Left ventricle myocardium inferior (tissue), 1 donor: ENCODE data around the gene TMEM181. TPM values are rescaled to one million over a fixed set of nuclear protein-coding genes. Genes with fewer than 3 reads are reported as not detected.
A peak's percentile ranks its signal among the peaks of the same experiment; 100 is the strongest.

Experiments
- DNase-seq: peaks from one replicate; pipeline ENCODE4 v3.0.0-alpha.2; 2020
- H3K27ac ChIP-seq: fragments of 200-600 bp; replicated peaks from 2 replicates; pipeline ENCODE4 v1.8.0; 2021
- H3K27me3 ChIP-seq: fragments of 200-600 bp; 2 replicates; pipeline ENCODE4 v1.8.0; 2021; ENCODE audit warnings: low read depth
- H3K36me3 ChIP-seq: fragments of 200-600 bp; 2 replicates; pipeline ENCODE4 v1.8.0; 2021
- H3K4me1 ChIP-seq: fragments of 200-600 bp; 2 replicates; pipeline ENCODE4 v1.8.0; 2021
- H3K4me3 ChIP-seq: fragments of 200-600 bp; 2 replicates; pipeline ENCODE4 v1.8.0; 2021; ENCODE audit warnings: mild to moderate bottlenecking, moderate library complexity
- H3K9me3 ChIP-seq: fragments of 200-600 bp; replicated peaks from 2 replicates; pipeline ENCODE4 v1.8.0; 2021
- intact Hi-C: fragments of 100-400 bp; cut with micrococcal nuclease; formaldehyde crosslinking; loops from one replicate; pipeline ENCODE4 v1.11.0; 2022
- total RNA-seq: library from RNA; stranded (reverse); fragmentation: NEBNext Ultra II Directional; extraction: Animal tissue kit (Norgen Biotek cat#: 25700); gene quantifications from one replicate; pipeline ENCODE4 v1.2.1, GENCODE V29; 2021
- TF ChIP-seq, protein P1 (sequence below): fragments of 200-600 bp; IDR thresholded peaks from 2 replicates; pipeline ENCODE4 v1.8.0; 2021; ENCODE audit warnings: antibody characterized with exemption, mild to moderate bottlenecking, borderline replicate concordance
- donor health status: DM: no; HTN: yes; CAD: no; lungs with severe emphysema.

Gene TMEM181
- total RNA-seq, 1 donor from 2014 or later = 8.8 TPM

DNA sequence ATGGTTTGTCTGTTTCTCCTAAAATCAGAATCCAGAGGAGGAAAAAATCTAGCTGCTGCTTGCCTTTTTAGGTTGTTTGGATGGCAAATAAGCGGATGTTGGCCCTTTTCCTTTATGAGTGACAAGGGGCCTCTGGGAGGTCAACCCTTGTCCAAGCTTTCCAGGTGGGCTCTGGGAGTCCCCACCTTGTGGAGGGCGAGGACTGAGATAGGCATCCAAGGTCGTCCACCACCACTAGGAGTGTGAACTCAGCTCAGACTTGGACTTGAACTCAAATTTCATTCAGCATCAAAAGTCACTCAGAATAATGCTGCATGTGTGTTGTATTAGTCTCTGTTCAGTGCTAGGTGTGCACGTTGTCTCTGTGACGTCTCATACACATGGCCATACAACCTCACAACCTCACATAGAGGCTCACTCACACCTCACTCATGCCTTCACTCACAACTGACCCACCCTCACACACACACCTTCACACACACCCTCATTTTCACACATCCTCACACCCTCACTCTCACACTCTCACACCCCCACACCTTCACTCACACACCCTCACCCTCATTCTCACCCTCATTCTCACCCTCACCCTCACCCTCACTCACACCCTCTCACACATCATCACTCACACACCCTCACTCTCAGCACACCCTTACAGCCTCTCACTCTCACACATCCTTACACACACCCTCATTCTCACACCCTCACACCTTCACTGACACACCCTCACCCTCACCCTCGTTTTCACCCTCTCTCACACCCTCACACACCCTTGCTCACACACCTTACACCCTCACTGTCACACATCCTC lies 66.7 kb downstream of the TMEM181 start:
- H3K4me3 ChIP-seq = no peak overlapping the region
- peaks cover 36% of the 10 kb centered on the region for H3K36me3 ChIP-seq
- DNase-seq = no peak
- intact Hi-C loops = no loop called here
- no peak overlapping the region for H3K27ac ChIP-seq
- no peaks in the 10 kb centered on the region for H3K9me3 ChIP-seq
- peaks cover 41% of the 10 kb centered on the region for H3K4me1 ChIP-seq
- H3K27me3 ChIP-seq = no peaks in the 10 kb centered on the region
- TF ChIP-seq, protein P1, sequence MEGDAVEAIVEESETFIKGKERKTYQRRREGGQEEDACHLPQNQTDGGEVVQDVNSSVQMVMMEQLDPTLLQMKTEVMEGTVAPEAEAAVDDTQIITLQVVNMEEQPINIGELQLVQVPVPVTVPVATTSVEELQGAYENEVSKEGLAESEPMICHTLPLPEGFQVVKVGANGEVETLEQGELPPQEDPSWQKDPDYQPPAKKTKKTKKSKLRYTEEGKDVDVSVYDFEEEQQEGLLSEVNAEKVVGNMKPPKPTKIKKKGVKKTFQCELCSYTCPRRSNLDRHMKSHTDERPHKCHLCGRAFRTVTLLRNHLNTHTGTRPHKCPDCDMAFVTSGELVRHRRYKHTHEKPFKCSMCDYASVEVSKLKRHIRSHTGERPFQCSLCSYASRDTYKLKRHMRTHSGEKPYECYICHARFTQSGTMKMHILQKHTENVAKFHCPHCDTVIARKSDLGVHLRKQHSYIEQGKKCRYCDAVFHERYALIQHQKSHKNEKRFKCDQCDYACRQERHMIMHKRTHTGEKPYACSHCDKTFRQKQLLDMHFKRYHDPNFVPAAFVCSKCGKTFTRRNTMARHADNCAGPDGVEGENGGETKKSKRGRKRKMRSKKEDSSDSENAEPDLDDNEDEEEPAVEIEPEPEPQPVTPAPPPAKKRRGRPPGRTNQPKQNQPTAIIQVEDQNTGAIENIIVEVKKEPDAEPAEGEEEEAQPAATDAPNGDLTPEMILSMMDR = no peak

DNA sequence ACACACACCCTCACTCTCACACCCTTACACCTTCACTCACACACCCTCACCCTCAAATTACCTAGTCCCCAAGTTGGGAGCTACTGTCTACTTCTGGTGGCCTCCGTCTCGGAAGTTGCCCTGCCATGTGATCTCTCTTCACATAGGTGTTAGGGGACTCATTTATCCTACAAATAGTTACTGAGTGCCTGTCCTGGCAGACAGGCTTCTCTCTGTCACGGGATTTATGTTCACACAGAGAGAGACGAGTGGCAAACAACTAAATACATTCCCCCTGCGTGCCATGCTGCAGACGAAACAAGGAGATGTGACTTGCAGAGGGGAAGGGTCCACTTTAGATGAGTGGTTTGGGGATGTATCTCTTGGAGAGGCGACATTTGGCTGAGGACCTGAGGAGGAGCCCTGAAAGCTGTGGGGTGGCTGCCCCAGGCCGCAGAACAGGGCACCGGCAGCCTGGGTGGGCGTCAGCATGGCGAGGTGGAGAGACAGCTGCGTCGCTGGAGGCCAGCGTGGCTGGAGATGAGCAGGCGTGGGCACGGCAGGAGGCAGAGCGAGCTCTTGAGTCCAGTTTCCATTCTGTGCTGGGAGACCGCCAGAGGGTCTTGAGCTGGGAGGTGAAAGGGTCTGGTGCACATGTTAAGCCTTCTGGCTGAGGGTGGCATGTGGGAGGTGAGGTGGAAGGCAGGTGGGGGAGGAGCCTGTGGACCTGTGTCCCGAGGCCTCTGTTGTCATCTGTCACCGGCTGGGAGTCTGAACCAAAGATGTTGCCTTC lies 67.5 kb downstream of the TMEM181 start:
- intact Hi-C loops = no loop called here
- Histone ChIP-seq H3K4me1 (peaks cover 49% of the 10 kb centered on the region), H3K36me3 (peaks cover 28% of the 10 kb centered on the region), H3K9me3 (no peaks in the 10 kb centered on the region), H3K27me3 (no peaks in the 10 kb centered on the region), H3K4me3 (no peak overlapping the region), H3K27ac (peak overlapping the region; percentile 18)
- no peak for DNase-seq
- TF ChIP-seq, protein P1 = no peak

DNA sequence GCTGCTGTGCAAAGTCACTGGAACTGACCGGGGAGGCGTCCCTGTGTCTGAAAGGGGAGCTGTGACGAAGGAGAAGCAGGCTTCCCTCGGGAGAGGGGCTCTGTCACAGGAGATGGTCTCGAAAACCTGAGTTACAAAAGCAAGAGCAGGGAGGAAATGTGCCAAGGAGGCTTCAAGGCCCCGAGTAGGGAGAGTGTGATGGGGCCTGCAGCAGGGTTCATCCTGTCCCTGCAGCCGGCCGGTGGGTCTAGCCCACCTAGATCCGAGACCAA lies 68.0 kb downstream of the TMEM181 start:
- Histone ChIP-seq H3K4me3 (no peak overlapping the region), H3K36me3 (peaks cover 26% of the 10 kb centered on the region), H3K27me3 (no peaks in the 10 kb centered on the region), H3K9me3 (no peaks in the 10 kb centered on the region), H3K27ac (no peak overlapping the region), H3K4me1 (peaks cover 53% of the 10 kb centered on the region)
- DNase-seq = no peak
- TF ChIP-seq, protein P1 = no peak
- intact Hi-C loops = no loop called here

DNA sequence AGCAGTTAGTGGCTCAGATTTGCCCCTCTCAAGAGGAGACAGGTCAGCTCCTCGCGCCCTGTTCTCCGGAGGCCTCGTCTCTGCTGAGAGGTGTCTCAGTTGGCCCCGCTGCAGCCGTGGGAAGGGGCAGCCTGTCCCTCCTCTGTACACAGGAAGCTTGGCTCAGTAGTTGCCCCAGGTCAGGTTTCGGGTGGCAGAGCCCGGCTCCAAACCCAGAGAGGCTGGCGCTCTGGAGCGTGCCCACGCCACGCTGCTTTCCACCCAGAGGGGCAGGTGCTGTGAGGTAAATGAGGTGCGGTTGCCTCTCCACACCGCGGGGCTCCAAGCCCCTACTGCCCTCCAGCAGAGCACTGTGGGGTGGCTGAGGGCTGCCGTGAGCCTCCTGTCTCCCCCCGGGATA lies 68.7 kb downstream of the TMEM181 start:
- H3K4me3 ChIP-seq = no peak overlapping the region
- no peaks in the 10 kb centered on the region for H3K9me3 ChIP-seq
- TF ChIP-seq, protein P1 = no peak
- no peak for DNase-seq
- peaks cover 53% of the 10 kb centered on the region for H3K4me1 ChIP-seq
- intact Hi-C loops = no loop called here
- peak overlapping the region; percentile 38 for H3K27ac ChIP-seq
- peaks cover 26% of the 10 kb centered on the region for H3K36me3 ChIP-seq
- no peaks in the 10 kb centered on the region for H3K27me3 ChIP-seq

DNA sequence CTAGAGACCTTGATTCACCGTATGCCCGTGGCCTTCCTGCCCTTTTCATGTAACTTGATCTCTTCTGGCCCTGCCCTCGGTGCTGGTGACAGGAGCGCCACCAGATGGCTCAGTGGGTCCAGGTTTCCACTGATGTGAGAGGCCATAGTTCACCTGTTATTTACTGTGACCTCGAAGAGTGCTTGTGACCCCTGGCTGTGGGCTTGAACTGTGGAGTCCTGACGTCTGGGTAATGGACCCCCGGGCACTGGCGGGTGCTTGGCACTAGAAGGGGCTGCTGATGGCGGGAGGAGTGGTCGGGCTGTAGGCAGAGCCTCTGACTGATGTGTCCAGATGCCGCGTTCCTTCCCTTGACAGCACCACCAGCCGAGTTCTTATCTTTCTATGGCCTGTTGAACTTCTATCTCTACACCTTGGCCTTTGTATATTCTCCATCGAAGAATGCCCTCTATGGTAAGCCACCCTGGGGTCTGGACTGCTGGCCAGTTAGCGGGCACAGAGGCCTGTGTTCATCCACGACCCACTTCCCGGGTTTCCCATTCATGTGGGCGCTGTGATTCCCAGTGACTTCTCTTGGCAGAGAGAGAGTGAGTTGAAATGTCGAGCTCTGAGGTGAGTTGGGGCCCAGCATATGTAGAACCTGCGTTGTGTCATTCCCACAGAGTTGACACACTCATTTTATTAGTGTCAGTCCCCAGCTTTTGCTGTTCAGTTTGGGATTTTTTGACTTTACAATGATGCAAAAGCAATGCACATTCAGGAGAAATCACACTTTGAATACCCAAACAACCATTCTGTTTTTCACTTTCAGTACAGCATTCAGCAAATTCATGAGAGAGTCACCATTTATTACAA lies 69.7 kb downstream of the TMEM181 start:
- Histone ChIP-seq H3K27me3 (no peaks in the 10 kb centered on the region), H3K4me3 (no peak overlapping the region), H3K27ac (peak overlapping the region; percentile 38), H3K9me3 (no peaks in the 10 kb centered on the region), H3K36me3 (peaks cover 21% of the 10 kb centered on the region), H3K4me1 (peaks cover 53% of the 10 kb centered on the region)
- TF ChIP-seq, protein P1 = peak; percentile 56
- intact Hi-C loops = no loop called here
- no peak for DNase-seq
